ENCODE results near the gene C18orf63.
"Not testable (repeated sequence)": the region's sequence is repeated elsewhere in the genome, so short reads cannot be mapped to it uniquely, and the experiment has no call there.

C18orf63 gene

GRCh38 chr18:74286106-74286855 is 29.4 kb upstream of the C18orf63 start:
- DNase-seq (ENCODE audit: low read depth) = no peak

GRCh38 chr18:74286856-74287255 is 28.8 kb upstream of the C18orf63 start:
- DNase-seq (ENCODE audit: low read depth) = no peak

GRCh38 chr18:74288041-74288440 is 27.6 kb upstream of the C18orf63 start:
- no peak for DNase-seq (ENCODE audit: low read depth)

GRCh38 chr18:74288730-74289129 is 26.9 kb upstream of the C18orf63 start:
- no peak for DNase-seq (ENCODE audit: low read depth)

- no peak for DNase-seq (ENCODE audit: low read depth)
Observed at GRCh38 chr18:74289137-74289536, 26.5 kb upstream of the C18orf63 start.

GRCh38 chr18:74290021-74290420 is 25.6 kb upstream of the C18orf63 start:
- DNase-seq (ENCODE audit: low read depth) = no peak

GRCh38 chr18:74290794-74291471 is 24.7 kb upstream of the C18orf63 start:
- DNase-seq (ENCODE audit: low read depth) = no peak

GRCh38 chr18:74291472-74291770 is 24.2 kb upstream of the C18orf63 start:
- DNase-seq (ENCODE audit: low read depth) = no peak

GRCh38 chr18:74291771-74292540 is 23.7 kb upstream of the C18orf63 start, which contains the start of gene CYB5A:
Gene CYB5A (minus strand): TSS chr18:74291963. CDS start chr18:74291875, 88 bp downstream.
- peak; percentile 98 for DNase-seq (ENCODE audit: low read depth)

GRCh38 chr18:74292541-74292858 is 23.1 kb upstream of the C18orf63 start:
- DNase-seq (ENCODE audit: low read depth) = no peak

GRCh38 chr18:74292982-74293381 is 22.7 kb upstream of the C18orf63 start:
- DNase-seq (ENCODE audit: low read depth) = not testable (repeated sequence)

- no peak for DNase-seq (ENCODE audit: low read depth)
Observed at GRCh38 chr18:74294526-74294925, 21.1 kb upstream of the C18orf63 start.

- no peak for DNase-seq (ENCODE audit: low read depth)
Observed at GRCh38 chr18:74299162-74299561, 16.5 kb upstream of the C18orf63 start.

- DNase-seq (ENCODE audit: low read depth) = no peak
Observed at GRCh38 chr18:74299746-74300145, 15.9 kb upstream of the C18orf63 start.

- no peak for DNase-seq (ENCODE audit: low read depth)
Observed at GRCh38 chr18:74303306-74303705, 12.3 kb upstream of the C18orf63 start.

- DNase-seq (ENCODE audit: low read depth) = no peak
Observed at GRCh38 chr18:74303936-74304335, 11.7 kb upstream of the C18orf63 start.

- no peak for DNase-seq (ENCODE audit: low read depth)
Observed at GRCh38 chr18:74310411-74310810, 5.2 kb upstream of the C18orf63 start.

GRCh38 chr18:74311000-74311399 is 4.6 kb upstream of the C18orf63 start:
- DNase-seq (ENCODE audit: low read depth) = no peak

GRCh38 chr18:74314759-74315463 is 728 bp upstream of the C18orf63 start:
- no peak for DNase-seq (ENCODE audit: low read depth)

GRCh38 chr18:74316257-74317170 is 875 bp downstream of the C18orf63 start:
- no peak for DNase-seq (ENCODE audit: low read depth)

- DNase-seq (ENCODE audit: low read depth) = no peak
Observed at GRCh38 chr18:74326231-74326630, 10.6 kb downstream of the C18orf63 start.
